ENCODE measurements around the gene RHOJ. TPM values are rescaled to one million over a fixed set of nuclear protein-coding genes. Genes with fewer than 3 reads are reported as not detected.

Gene RHOJ
- total and polyA plus RNA-seq, 10 of the 15 experiments (the other 5 are each of a cell fraction or from before 2014, with no cell fraction given) = not detected

DNA sequence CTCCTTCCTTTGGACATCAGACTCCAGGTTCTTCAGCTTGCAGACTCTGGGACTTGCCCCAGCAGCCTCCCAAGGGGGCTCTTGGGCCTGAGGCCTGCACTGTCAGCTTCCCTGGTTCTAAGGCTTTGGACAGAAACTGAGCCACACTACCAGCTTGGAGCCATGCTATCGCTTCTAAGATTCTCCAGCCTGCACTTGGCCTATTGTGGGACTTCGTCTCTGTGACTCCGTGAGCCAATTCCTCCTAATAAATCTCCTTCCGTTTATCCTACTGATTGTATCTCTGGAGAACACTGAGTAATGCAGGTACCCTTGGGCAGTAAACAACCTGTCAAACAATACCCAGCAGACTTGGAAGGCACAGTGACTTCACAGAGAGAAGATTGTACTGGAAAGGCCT, 24.9 kb upstream of the RHOJ start:
- in situ Hi-C loops (cut with MboI) = no loop called here
- H3K9me3 ChIP-seq (replicated peaks; ENCODE audit: control insufficient read depth, insufficient read depth, low read length) = no peaks in the 10 kb centered on the region
- no TSS peak for BruUV-seq (replicated peaks)
- TF ChIP-seq SPI1 (IDR thresholded peaks at IDR 0.05; ENCODE audit: borderline replicate concordance, insufficient read depth, low read depth, low read length) (no peak), CBX5 (IDR thresholded peaks at IDR 0.05; ENCODE audit: low read depth) (no peak), CBX3 (IDR thresholded peaks at IDR 0.05; ENCODE audit: borderline replicate concordance, low read depth) (no peak), BRCA1 (IDR thresholded peaks at IDR 0.05; ENCODE audit: low read depth, low read length) (no peak), SREBF1 (IDR thresholded peaks at IDR 0.05; ENCODE audit: low read length) (no peak), SMAD5 (IDR thresholded peaks at IDR 0.05; ENCODE audit: low read depth) (no peak), PAX8 (IDR thresholded peaks at IDR 0.05) (no peak), TBL1XR1 (IDR thresholded peaks at IDR 0.05; ENCODE audit: low read depth, low read length) (no peak), NR2C2 (IDR thresholded peaks at IDR 0.05; ENCODE audit: borderline replicate concordance, control insufficient read depth, insufficient read length, low read depth) (no peak), ZNF274 (IDR thresholded peaks at IDR 0.05; ENCODE audit: insufficient read depth, insufficient read length) (no peak), GABPA (IDR thresholded peaks at IDR 0.05; ENCODE audit: low read depth) (no peak), MYB (IDR thresholded peaks at IDR 0.05; ENCODE audit: borderline replicate concordance, low read depth, low read length) (no peak), POU2F2 (IDR thresholded peaks at IDR 0.05; ENCODE audit: borderline replicate concordance, low read depth, low read length) (no peak)
- TF ChIP-seq, protein P1, sequence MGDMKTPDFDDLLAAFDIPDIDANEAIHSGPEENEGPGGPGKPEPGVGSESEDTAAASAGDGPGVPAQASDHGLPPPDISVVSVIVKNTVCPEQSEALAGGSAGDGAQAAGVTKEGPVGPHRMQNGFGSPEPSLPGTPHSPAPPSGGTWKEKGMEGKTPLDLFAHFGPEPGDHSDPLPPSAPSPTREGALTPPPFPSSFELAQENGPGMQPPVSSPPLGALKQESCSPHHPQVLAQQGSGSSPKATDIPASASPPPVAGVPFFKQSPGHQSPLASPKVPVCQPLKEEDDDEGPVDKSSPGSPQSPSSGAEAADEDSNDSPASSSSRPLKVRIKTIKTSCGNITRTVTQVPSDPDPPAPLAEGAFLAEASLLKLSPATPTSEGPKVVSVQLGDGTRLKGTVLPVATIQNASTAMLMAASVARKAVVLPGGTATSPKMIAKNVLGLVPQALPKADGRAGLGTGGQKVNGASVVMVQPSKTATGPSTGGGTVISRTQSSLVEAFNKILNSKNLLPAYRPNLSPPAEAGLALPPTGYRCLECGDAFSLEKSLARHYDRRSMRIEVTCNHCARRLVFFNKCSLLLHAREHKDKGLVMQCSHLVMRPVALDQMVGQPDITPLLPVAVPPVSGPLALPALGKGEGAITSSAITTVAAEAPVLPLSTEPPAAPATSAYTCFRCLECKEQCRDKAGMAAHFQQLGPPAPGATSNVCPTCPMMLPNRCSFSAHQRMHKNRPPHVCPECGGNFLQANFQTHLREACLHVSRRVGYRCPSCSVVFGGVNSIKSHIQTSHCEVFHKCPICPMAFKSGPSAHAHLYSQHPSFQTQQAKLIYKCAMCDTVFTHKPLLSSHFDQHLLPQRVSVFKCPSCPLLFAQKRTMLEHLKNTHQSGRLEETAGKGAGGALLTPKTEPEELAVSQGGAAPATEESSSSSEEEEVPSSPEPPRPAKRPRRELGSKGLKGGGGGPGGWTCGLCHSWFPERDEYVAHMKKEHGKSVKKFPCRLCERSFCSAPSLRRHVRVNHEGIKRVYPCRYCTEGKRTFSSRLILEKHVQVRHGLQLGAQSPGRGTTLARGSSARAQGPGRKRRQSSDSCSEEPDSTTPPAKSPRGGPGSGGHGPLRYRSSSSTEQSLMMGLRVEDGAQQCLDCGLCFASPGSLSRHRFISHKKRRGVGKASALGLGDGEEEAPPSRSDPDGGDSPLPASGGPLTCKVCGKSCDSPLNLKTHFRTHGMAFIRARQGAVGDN (IDR thresholded peaks at IDR 0.05) = no peak
- TF ChIP-seq, protein P2, sequence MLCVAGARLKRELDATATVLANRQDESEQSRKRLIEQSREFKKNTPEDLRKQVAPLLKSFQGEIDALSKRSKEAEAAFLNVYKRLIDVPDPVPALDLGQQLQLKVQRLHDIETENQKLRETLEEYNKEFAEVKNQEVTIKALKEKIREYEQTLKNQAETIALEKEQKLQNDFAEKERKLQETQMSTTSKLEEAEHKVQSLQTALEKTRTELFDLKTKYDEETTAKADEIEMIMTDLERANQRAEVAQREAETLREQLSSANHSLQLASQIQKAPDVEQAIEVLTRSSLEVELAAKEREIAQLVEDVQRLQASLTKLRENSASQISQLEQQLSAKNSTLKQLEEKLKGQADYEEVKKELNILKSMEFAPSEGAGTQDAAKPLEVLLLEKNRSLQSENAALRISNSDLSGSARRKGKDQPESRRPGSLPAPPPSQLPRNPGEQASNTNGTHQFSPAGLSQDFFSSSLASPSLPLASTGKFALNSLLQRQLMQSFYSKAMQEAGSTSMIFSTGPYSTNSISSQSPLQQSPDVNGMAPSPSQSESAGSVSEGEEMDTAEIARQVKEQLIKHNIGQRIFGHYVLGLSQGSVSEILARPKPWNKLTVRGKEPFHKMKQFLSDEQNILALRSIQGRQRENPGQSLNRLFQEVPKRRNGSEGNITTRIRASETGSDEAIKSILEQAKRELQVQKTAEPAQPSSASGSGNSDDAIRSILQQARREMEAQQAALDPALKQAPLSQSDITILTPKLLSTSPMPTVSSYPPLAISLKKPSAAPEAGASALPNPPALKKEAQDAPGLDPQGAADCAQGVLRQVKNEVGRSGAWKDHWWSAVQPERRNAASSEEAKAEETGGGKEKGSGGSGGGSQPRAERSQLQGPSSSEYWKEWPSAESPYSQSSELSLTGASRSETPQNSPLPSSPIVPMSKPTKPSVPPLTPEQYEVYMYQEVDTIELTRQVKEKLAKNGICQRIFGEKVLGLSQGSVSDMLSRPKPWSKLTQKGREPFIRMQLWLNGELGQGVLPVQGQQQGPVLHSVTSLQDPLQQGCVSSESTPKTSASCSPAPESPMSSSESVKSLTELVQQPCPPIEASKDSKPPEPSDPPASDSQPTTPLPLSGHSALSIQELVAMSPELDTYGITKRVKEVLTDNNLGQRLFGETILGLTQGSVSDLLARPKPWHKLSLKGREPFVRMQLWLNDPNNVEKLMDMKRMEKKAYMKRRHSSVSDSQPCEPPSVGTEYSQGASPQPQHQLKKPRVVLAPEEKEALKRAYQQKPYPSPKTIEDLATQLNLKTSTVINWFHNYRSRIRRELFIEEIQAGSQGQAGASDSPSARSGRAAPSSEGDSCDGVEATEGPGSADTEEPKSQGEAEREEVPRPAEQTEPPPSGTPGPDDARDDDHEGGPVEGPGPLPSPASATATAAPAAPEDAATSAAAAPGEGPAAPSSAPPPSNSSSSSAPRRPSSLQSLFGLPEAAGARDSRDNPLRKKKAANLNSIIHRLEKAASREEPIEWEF (IDR thresholded peaks at IDR 0.05; ENCODE audit: insufficient replicate concordance, low read depth, low read length) = no peak
- H3K4me2 ChIP-seq (ENCODE audit: control insufficient read depth, insufficient read depth) = no peak overlapping the region
- POLR2A ChIA-PET = no interaction called here
- RAD21 ChIA-PET (ENCODE audit: unreplicated experiment) = no interaction called here
- no peak for FAIRE-seq
- no peaks in the 10 kb centered on the region for H3K79me2 ChIP-seq (ENCODE audit: control insufficient read depth, insufficient read depth, low read length)
- no peak overlapping the region for H2AFZ ChIP-seq (ENCODE audit: control insufficient read depth, low read depth, low read length)
- intact Hi-C loops (cut with micrococcal nuclease; ENCODE audit: unreplicated experiment) = no loop called here
- H3K9ac ChIP-seq (ENCODE audit: control insufficient read depth, insufficient read depth, low read length) = no peak overlapping the region
- no peak overlapping the region for H3K27ac ChIP-seq (ENCODE audit: control insufficient read depth, insufficient read depth)
- H3K4me3 ChIP-seq = no peak overlapping the region
- H3K36me3 ChIP-seq (ENCODE audit: control insufficient read depth in 2 of 2, insufficient read depth in 2 of 2, low read length in 1 of 2) = no peaks in the 10 kb centered on the region
- no peaks in the 10 kb centered on the region for H4K20me1 ChIP-seq (ENCODE audit: control insufficient read depth, insufficient read depth)
- 62% methylated on average over 4 of the region's 4 CpGs for WGBS (ENCODE audit: insufficient coverage, insufficient replicate concordance, low lambda C conversion rate, missing lambda C conversion rate)
- no peaks in the 10 kb centered on the region for H3K27me3 ChIP-seq (replicated peaks in 1 of 2; ENCODE audit: control insufficient read depth in 2 of 2, insufficient read depth in 2 of 2, low read length in 1 of 2)
- CTCF ChIA-PET = no interaction called here
- SMC1A ChIA-PET (ENCODE audit: uncharacterized antibody, unreplicated experiment) = no interaction called here
- ATAC-seq = no peak
- no peaks in the 10 kb centered on the region for H3K4me1 ChIP-seq (ENCODE audit: control insufficient read depth, insufficient read depth, low read length)
- DNase-seq (ENCODE audit: low read depth, low spot score) = no peak
